Trophoblast cell (in vitro differentiated cells and primary cell): ENCODE measurements around the gene INPP4A.
A peak's percentile ranks its signal among the peaks of the same experiment; 100 is the strongest.

Experiments
- DNase-seq, 2 donors: peaks; one replicate each; pipeline ENCODE4 v3.0.0-alpha.2; 2016
- H2AFZ ChIP-seq: 2 replicates; pipeline ENCODE4 v1.6.1; 2013; ENCODE audit warnings: low read length, moderate library complexity, mild to moderate bottlenecking; ENCODE audit not compliant: insufficient read depth, poor library complexity
- H2AK5ac ChIP-seq: 2 replicates; pipeline ENCODE4 v1.6.1; 2013; ENCODE audit warnings: mild to moderate bottlenecking, low read length
- H2BK120ac ChIP-seq: 2 replicates; pipeline ENCODE4 v1.6.1; 2013; ENCODE audit warnings: low read length, mild to moderate bottlenecking, moderate library complexity; ENCODE audit not compliant: insufficient read depth, poor library complexity
- H2BK12ac ChIP-seq: 2 replicates; pipeline ENCODE4 v1.6.1; 2013; ENCODE audit warnings: mild to moderate bottlenecking, low read length, moderate library complexity
- H2BK5ac ChIP-seq: 2 replicates; pipeline ENCODE4 v1.6.1; 2013; ENCODE audit warnings: low read length, low read depth, moderate library complexity, mild to moderate bottlenecking; ENCODE audit not compliant: poor library complexity
- H3K14ac ChIP-seq: 2 replicates; pipeline ENCODE4 v1.6.1; 2013; ENCODE audit warnings: mild to moderate bottlenecking, low read length
- H3K18ac ChIP-seq: 2 replicates; pipeline ENCODE4 v1.6.1; 2013; ENCODE audit warnings: mild to moderate bottlenecking, low read length
- H3K23ac ChIP-seq: 2 replicates; pipeline ENCODE4 v1.6.1; 2013; ENCODE audit warnings: low read length
- H3K27ac ChIP-seq: 2 replicates; pipeline ENCODE4 v1.5.1; 2013; ENCODE audit warnings: low read depth, mild to moderate bottlenecking, inconsistent platforms, low read length, moderate library complexity
- H3K27me3 ChIP-seq: 2 replicates; pipeline ENCODE4 v1.6.1; 2013; ENCODE audit warnings: inconsistent platforms, mild to moderate bottlenecking, low read length, moderate library complexity; ENCODE audit not compliant: insufficient read depth
- H3K36me3 ChIP-seq, 2 experiments: 1 replicate in 1 of 2; 2 replicates in 1 of 2; pipeline ENCODE4 v1.6.1; 2013; ENCODE audit warnings: low read length in 2 of 2, mild to moderate bottlenecking in 2 of 2, moderate library complexity in 1 of 2; ENCODE audit not compliant: insufficient read depth in 2 of 2, control insufficient read depth in 1 of 2
- H3K4ac ChIP-seq: 2 replicates; pipeline ENCODE4 v1.6.1; 2013; ENCODE audit warnings: low read depth, mild to moderate bottlenecking, low read length, moderate library complexity
- H3K4me1 ChIP-seq, 2 experiments: 1 replicate in 1 of 2; 2 replicates in 1 of 2; pipeline ENCODE4 v1.6.1; 2013; ENCODE audit warnings: low read length in 2 of 2, mild to moderate bottlenecking in 2 of 2, moderate library complexity in 1 of 2; ENCODE audit not compliant: insufficient read depth in 2 of 2, control insufficient read depth in 1 of 2
- H3K4me2 ChIP-seq: 2 replicates; pipeline ENCODE4 v1.6.1; 2013; ENCODE audit warnings: inconsistent platforms, mild to moderate bottlenecking, low read length, moderate library complexity
- H3K4me3 ChIP-seq: 2 replicates; pipeline ENCODE4 v1.5.1; 2013; ENCODE audit warnings: mild to moderate bottlenecking, low read depth, low read length, inconsistent platforms
- H3K79me1 ChIP-seq: one replicate; pipeline ENCODE4 v1.6.1; 2013; ENCODE audit warnings: low read length
- H3K79me2 ChIP-seq: 2 replicates; pipeline ENCODE4 v1.6.1; 2013; ENCODE audit warnings: low read length, mild to moderate bottlenecking; ENCODE audit not compliant: control insufficient read depth, insufficient read depth, poor library complexity
- H3K9ac ChIP-seq: 2 replicates; pipeline ENCODE4 v1.6.1; 2013; ENCODE audit warnings: mild to moderate bottlenecking, low read length
- H3K9me3 ChIP-seq: 2 replicates; pipeline ENCODE4 v1.6.1; 2013; ENCODE audit warnings: low read depth, mild to moderate bottlenecking, control low read depth, inconsistent platforms, low read length; ENCODE audit not compliant: insufficient read depth
- H4K12ac ChIP-seq: 2 replicates; pipeline ENCODE4 v1.6.1; 2013; ENCODE audit warnings: low read depth, mild to moderate bottlenecking, low read length, moderate library complexity
- H4K8ac ChIP-seq: 2 replicates; pipeline ENCODE4 v1.6.1; 2013; ENCODE audit warnings: low read depth, mild to moderate bottlenecking, low read length, moderate library complexity
- H4K91ac ChIP-seq: one replicate; pipeline ENCODE4 v1.6.1; 2013; ENCODE audit warnings: low read depth, mild to moderate bottlenecking, low read length, moderate library complexity
- WGBS: extraction: QIAGEN DNeasy Blood & Tissue Kit; methylation state at CpG from one replicate; pipeline ENCODE4 v1.1.7; 2013; ENCODE audit warnings: missing lambda C conversion rate; ENCODE audit not compliant: insufficient read length, insufficient coverage; ENCODE audit errors: extremely low coverage; 5-methylcytosine and 5-hydroxymethylcytosine counted together

INPP4A gene

GRCh38 chr2:98564541-98565132 is 120.0 kb downstream of the INPP4A start:
- no peak for DNase-seq

DNA sequence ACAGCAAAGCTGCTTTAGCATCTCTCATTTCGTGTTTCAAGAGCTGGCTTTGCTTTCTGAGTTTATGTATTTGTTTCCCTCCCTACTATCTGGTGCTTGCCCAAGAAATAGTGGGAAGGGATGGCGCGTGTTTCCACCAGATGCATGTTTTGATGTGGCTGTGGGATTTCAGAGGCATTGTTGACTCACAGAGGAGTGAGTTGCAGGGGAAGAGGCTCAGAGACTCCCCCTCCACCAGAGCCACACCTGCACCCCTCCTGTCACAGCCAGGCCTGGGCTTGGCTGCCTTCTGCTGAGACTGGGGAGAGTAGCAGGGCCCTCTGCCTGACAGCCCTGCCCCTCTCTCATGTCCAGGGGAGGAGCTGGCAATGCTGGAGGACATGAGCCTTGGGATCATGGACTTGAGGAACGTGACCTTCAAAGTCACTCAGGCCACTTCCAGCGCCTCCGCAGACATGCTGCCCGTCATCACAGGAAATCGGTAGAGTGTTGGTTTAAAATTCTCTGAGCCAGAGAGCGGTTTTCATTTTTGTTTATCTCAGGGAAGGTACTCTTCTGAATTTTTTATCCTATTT is 120.7 kb downstream of the INPP4A start:
- Histone ChIP-seq H2BK12ac (no peak overlapping the region), H2AK5ac (no peak overlapping the region), H2BK120ac (no peak overlapping the region), H4K12ac (no peak overlapping the region), H2BK5ac (no peak overlapping the region), H3K9ac (no peak overlapping the region), H4K91ac (no peak overlapping the region), H3K4me3 (no peak overlapping the region), H3K27ac (no peak overlapping the region), H3K18ac (no peak overlapping the region), H3K79me1 (no peaks in the 10 kb centered on the region), H3K4me2 (no peak overlapping the region), H3K4me1 (no peaks in the 10 kb centered on the region), H3K27me3 (no peaks in the 10 kb centered on the region), H3K9me3 (no peaks in the 10 kb centered on the region), H3K14ac (no peak overlapping the region), H3K79me2 (no peaks in the 10 kb centered on the region), H3K36me3 (peaks cover 34 to 54% of the 10 kb centered on the region in 2 experiments), H3K23ac (no peak overlapping the region), H2AFZ (no peak overlapping the region), H4K8ac (no peak overlapping the region), H3K4ac (no peak overlapping the region)
- DNase-seq, result no peak
- WGBS, result no CpG with 5 or more reads among the region's 9 CpGs

More at GRCh38 chr2:98564541-98565132, 120.0 kb downstream of the INPP4A start:
- Histone ChIP-seq H2BK5ac (no peak overlapping the region), H3K14ac (no peak overlapping the region), H3K4me3 (no peak overlapping the region), H4K12ac (no peak overlapping the region), H3K9me3 (no peaks in the 10 kb centered on the region), H3K36me3 (peaks cover 28 to 48% of the 10 kb centered on the region in 2 experiments), H2AFZ (no peak overlapping the region), H2BK12ac (no peak overlapping the region), H3K4ac (no peak overlapping the region), H3K4me2 (no peak overlapping the region), H3K27ac (no peak overlapping the region), H3K79me2 (no peaks in the 10 kb centered on the region), H4K91ac (no peak overlapping the region), H4K8ac (no peak overlapping the region), H3K9ac (no peak overlapping the region), H3K18ac (no peak overlapping the region), H3K4me1 (no peaks in the 10 kb centered on the region), H2AK5ac (no peak overlapping the region), H3K27me3 (no peaks in the 10 kb centered on the region), H3K79me1 (no peaks in the 10 kb centered on the region), H3K23ac (no peak overlapping the region), H2BK120ac (no peak overlapping the region)
- WGBS, result no CpG with 5 or more reads among the region's 17 CpGs

DNA sequence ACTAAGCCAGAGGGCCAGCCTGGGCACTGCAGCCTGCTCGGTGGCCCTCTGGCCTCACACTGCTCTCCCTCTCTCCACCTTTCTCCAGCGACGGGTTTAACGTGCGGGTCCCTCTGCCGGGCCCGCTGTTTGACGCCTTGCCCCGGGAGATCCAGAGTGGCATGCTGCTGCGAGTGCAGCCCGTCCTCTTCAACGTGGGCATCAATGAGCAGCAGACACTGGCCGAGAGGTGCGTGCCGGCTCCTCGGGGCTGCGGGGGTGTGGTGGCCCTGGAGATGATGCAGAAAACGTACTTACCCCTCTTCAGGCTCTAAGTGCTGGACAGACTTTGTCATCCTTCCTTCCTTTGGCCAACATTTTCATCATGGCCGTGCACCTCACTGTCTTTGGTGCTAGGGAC is 121.3 kb downstream of the INPP4A start:
- no peak overlapping the region for H3K9ac ChIP-seq
- H2AK5ac ChIP-seq, result no peak overlapping the region
- H4K12ac ChIP-seq, result no peak overlapping the region
- no peaks in the 10 kb centered on the region for H3K9me3 ChIP-seq
- H2BK5ac ChIP-seq, result no peak overlapping the region
- WGBS, result no CpG with 5 or more reads among the region's 19 CpGs
- H3K4ac ChIP-seq, result no peak overlapping the region
- H3K14ac ChIP-seq, result no peak overlapping the region
- no peak overlapping the region for H2BK120ac ChIP-seq
- H3K79me1 ChIP-seq, result no peaks in the 10 kb centered on the region
- no peak overlapping the region for H4K8ac ChIP-seq
- H2BK12ac ChIP-seq, result no peak overlapping the region
- H3K27ac ChIP-seq, result no peak overlapping the region
- no peaks in the 10 kb centered on the region for H3K79me2 ChIP-seq
- H3K36me3 ChIP-seq, result peaks cover 37 to 58% of the 10 kb centered on the region in 2 experiments
- H3K27me3 ChIP-seq, result no peaks in the 10 kb centered on the region
- H3K18ac ChIP-seq, result no peak overlapping the region
- no peak overlapping the region for H3K23ac ChIP-seq
- no peak overlapping the region for H3K4me3 ChIP-seq
- H4K91ac ChIP-seq, result no peak overlapping the region
- DNase-seq, result no peak
- H3K4me2 ChIP-seq, result no peak overlapping the region
- no peaks in the 10 kb centered on the region for H3K4me1 ChIP-seq
- H2AFZ ChIP-seq, result no peak overlapping the region

DNA sequence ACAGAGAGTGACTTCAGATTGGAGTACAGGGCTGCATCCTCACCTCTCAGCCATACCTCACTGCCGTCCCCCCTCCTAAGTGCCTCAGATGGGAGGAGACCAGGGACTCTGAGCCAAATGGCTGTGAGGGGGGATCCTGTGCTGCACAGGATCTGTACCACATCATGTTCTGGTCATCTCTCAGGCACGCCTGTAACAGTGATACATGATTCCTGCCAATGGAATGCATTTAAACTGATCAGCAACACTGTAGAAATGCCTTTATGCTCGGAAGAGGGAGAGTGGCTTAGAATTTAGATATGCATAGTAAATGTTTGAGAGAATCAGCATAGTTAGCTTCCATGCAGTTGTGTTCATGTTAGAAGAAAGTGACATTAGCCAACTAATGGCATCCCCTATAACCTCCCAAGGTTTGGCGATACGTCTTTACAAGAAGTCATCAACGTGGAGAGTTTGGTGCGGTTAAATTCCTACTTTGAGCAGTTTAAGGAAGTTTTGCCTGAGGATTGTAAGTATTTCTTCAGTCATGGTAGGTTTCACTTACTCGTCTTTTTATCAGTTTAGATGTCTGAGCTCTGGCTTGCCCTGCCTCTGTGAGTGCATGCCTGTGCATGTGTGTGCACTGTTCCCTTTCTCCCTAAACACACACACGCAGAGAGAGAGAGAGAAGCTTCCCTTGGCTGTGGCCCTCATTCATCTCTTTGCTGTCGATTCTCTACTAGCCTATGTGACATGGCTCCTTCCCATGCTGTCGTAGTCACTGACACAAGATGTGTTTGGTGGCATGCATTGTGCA is 123.7 kb downstream of the INPP4A start:
- H3K79me1 ChIP-seq, result no peaks in the 10 kb centered on the region
- H3K9me3 ChIP-seq, result no peaks in the 10 kb centered on the region
- no peak overlapping the region for H4K91ac ChIP-seq
- no peak overlapping the region for H4K12ac ChIP-seq
- no peak overlapping the region for H3K4me2 ChIP-seq
- WGBS, result no CpG with 5 or more reads among the region's 11 CpGs
- H3K23ac ChIP-seq, result no peak overlapping the region
- no peaks in the 10 kb centered on the region for H3K4me1 ChIP-seq
- H2AFZ ChIP-seq, result no peak overlapping the region
- H3K4ac ChIP-seq, result no peak overlapping the region
- no peak overlapping the region for H2BK12ac ChIP-seq
- H3K18ac ChIP-seq, result no peak overlapping the region
- H2AK5ac ChIP-seq, result no peak overlapping the region
- no peak overlapping the region for H2BK5ac ChIP-seq
- H3K27ac ChIP-seq, result no peak overlapping the region
- peak in 1 of 2 donors; percentile 34 for DNase-seq
- H3K4me3 ChIP-seq, result no peak overlapping the region
- H3K14ac ChIP-seq, result no peak overlapping the region
- H3K36me3 ChIP-seq, result peaks cover 47 to 71% of the 10 kb centered on the region in 2 experiments
- no peak overlapping the region for H3K9ac ChIP-seq
- H3K79me2 ChIP-seq, result no peaks in the 10 kb centered on the region
- no peak overlapping the region for H4K8ac ChIP-seq
- H3K27me3 ChIP-seq, result no peaks in the 10 kb centered on the region
- no peak overlapping the region for H2BK120ac ChIP-seq
